ENCODE data around the gene CH25H.

GRCh38 chr10:89185658-89186057 is 21.5 kb downstream of the CH25H start:
- TF ChIP-seq CTCF (conservative IDR thresholded peaks at IDR 0.05; ENCODE audit: low read depth, low read length) (no peak), EZH2 (IDR thresholded peaks at IDR 0.05; ENCODE audit: low read length, unreplicated experiment) (no peak), EZH2phosphoT487 (IDR thresholded peaks at IDR 0.05; ENCODE audit: borderline replicate concordance, low read length) (no peak)
